CD4-positive, alpha-beta T cell treated with Interleukin-21 for 1 hour (primary cell): ENCODE results near the gene DIP2C.
"Not testable (repeated sequence)": the region's sequence is repeated elsewhere in the genome, so short reads cannot be mapped to it uniquely, and the experiment has no call there.

Experiments
- DNase-seq: peaks from one replicate; pipeline ENCODE4 v3.0.0-alpha.2; 2020

Gene DIP2C

DNA sequence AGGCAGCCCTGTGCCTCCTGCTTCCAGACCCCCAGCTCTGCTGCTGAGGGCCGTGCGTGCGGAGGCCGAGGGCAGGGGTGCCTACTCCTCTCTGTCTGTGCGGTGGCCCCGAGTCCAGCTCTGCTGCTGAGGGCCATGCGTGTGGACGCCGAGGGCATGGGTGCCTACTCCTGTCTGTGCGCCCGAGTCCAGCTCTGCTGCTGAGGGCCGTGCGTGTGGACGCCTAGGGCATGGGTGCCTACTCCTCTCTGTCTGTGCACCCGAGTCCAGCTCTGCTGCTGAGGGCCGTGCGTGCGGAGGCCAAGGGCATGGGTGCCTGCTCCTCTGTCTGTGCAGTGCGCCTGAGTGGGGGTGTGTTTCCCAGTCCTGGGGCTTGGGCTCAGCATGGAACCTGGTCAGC is 411.5 kb downstream of the DIP2C start:
- no peak for DNase-seq

DNA sequence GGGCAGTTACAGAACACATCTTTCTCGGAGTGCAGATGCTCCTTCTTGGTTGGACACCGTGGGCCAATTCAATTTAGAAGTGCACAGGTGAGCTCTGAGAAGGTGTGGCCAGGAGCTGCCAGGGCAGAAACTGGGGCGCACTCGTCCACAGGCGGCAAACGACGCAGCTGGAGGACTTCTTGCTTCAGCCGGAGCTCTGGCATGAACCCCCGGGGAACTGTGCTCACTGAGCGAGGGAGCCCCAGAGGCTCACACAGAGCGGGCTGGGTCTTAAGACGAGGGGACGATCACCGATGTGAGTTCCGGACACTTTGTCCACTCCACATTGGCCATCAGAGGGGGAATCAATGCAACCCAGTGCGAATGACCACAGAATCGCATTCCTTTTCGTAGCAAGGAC is 413.8 kb downstream of the DIP2C start:
- no peak for DNase-seq

DNA sequence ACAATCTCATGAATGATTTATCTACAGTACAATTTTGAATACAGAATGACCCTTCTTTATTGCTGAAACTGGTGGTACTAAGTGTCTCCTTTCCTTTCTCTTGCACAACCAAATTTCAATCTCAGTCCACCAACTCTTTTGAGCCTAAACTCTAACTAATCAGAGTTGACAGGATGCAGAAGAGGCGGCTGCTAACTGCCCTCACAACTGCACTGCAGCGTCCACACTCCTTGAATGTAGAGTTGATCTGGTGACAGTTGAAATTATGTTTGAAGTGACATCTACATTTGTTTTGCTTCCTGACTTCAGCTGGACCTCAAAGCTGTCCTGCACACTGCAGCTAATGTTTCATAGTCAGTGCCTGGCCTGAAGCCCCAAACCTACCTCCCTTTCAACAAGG is 414.6 kb downstream of the DIP2C start:
- no peak for DNase-seq

DNA sequence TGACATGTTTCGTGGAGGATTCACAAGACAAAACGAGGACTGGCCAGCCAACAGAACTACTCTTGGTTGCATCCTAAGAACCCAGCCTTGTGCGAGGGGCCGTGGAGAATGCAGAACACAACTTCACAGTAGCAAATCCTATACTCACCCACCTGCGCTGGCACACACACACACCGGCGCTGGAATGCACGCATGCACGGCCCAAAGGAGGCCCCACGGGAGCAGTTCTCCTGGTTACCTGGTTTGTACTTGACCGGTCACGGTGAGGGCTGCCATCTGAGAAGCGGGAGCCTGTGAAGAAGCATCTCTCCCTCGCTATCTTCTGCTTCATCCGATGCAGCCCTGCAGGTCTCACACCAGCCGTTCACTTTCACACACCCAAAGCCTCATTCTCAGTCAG is 416.4 kb downstream of the DIP2C start:
- no peak for DNase-seq

DNA sequence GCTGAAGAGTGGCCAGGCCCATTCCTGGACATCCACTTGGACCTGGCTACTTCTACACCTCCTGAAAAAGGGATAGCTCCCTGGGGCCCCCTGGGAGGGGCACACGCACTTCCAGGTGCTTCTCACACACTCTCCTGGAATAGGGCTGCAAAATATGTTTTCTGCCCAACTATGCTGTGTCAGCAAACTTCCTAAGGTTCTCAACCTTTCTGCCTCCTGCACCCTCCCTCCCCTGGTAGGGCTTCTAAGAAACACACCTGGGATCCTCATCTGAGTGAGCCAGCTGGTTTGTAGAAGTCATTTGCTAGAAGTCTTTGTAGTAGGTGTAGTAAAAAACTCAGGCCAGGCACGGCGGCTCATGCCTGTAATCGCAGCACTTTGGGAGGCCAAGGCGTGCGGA is 417.7 kb downstream of the DIP2C start:
- no peak for DNase-seq

DNA sequence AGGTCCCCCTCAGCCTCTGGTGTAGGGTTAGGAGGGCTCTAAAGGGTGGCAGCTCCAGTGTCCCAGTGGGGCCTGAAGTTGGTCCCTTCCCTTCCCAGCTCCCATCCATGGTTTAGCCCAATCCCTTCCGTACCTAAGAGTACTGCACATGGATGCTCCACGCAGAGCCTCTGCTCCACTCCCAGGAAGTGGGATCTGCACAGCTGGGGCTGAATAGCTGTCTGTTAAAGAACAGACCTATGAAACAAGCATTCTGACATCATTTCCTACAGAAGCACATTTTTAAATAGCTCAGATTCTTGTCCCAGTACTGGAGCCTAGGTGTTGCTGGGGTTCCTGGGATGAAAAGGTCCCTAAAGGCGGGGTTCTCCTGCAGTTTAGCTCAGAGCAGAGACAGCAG is 418.3 kb downstream of the DIP2C start:
- no peak for DNase-seq

DNA sequence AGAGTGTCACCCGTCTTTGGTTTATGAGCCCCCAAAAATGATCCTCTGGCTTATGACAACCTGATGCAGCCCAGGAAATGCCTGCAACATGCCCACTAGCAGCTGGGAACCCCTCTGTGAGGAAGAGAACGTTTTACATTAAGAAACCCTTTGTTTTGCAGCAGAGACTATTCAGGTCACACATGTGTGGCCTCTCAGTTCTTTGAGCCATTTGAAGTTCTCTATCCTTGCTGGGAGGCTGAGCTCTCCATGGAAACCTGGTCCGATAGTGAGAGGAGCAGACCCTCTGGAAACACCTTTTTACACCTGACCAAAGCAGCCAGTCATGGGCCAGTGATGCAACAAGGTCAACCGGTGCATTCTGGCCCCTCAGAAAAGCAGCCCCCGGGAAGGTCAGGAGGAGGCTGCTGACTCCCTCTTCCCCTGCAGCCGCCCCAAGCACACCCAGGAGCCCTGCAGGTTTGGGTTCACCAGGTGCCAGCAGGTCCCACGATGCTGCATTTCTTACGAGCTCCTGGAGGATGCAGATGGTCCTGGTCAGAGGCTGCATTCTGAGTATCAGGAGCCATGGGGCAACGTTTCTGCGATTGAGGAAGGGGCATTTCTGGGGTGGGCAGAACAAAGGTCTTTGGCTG is 419.9 kb downstream of the DIP2C start:
- DNase-seq: no peak

DNA sequence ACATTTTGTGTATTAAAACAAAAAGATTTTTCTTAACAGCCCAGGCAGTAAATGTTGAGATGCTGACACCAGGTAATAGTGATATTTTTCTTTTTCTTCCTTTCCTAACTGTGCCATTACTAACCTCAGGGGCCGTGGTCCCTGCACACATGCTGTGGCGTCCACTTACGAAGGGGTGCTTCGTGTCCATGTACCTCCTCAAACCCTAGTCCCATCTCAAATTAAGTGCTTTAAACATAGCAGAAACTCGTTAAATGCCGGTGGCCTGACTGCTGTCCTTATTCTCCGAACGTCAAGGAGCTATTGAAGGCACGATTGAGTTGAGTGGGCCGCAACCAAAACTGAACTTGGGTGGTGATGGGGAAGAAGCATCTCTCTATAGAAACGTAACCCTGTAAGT is 421.8 kb downstream of the DIP2C start:
- no peak for DNase-seq

DNA sequence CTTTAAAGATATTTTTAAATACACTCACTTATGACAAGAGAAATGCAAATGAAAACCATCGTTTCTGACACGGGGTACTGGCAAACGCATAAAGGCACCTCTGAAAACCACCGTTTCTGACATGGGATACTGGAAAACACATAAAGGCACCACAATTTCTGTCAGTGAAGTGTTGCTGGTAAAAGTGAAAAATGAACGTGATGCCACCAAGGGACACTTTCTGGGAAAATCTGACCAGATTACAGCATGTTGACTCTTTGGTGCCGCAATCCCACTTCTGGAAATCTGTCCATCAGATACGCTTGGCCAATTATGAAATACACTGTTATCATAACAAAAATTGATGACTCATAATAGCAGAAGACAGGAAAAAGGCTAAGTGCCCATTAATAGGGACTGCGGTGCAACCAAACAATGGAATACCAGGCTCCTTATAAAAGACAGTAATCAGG is 422.5 kb downstream of the DIP2C start:
- no peak for DNase-seq

DNA sequence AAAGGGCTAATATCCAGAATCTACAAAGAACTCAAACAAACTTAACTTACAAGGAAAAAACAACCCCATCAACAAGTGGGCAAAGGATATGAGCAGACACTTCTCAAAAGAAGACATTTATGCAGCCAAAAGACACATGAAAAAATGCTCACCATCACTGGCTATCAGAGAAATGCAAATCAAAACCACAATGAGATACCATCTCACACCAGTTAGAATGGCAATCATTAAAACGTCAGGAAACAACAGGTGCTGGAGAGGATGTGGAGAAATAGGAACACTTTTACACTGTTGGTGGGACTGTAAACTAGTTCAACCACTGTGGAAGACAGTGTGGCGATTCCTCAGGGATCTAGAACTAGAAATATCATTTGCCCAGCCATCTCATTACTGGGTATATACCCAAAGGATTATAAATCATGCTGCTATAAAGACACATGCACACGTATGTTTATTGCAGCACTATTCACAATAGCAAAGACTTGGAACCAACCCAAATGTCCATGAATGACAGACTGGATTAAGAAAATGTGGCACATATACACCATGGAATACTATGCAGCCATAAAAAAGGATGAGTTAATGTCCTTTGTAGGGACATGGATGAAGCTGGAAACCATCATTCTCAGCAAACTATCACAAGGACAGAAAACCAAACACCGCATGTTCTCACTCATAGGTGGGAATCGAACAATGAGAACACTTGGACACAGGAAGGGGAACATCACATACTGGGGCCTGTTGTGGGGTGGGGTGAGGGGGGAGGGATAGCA is 423.5 kb downstream of the DIP2C start:
- DNase-seq: not testable (repeated sequence)

DNA sequence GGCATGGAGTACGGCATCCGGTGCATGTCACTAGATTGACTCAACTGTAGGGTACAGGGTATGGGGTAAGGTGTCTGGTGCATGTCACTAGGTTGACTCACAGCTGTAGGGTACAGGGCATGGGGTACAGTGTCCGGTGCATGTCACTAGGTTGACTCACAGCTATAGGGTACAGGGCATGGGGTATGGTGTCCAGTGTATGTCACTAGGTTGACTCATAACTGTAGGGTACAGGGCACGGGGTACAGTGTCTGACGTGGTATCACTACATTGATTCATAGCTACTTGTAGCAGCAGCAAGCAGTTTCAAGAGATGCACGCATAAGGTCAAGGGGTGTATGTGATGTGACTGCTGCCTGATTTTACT is 424.4 kb downstream of the DIP2C start:
- DNase-seq: not testable (repeated sequence)

DNA sequence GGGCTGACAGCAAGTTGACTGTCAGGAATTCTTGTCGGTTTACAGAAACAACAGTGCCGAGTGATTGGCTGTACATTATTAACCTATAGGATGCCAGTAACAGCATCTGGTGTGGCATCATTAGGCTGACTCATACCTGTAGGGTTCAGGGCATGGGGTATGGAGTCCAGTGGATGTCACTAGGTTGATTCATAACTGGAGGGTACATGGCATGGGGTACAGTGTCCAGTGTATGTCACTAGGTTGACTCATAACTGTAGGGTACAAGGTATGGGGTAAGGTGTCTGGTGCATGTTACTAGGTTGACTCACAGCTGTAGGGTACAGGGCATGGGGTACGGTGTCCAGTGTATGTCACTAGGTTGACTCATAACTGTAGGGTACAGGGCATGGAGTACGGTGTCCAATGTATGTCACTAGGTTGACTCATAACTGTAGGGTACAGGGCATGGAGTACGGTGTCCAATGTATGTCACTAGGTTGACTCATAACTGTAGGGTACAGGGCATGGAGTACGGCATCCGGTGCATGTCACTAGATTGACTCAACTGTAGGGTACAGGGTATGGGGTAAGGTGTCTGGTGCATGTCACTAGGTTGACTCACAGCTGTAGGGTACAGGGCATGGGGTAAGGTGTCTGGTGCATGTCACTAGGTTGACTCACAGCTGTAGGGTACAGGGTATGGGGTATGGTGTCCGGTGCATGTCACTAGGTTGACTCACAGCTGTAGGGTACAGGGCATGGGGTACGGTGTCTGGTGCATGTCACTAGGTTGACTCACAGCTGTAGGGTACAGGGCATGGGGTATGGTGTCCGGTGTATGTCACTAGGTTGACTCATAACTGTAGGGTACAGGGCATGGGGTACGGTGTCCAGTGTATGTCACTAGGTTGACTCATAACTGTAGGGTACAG is 425.1 kb downstream of the DIP2C start:
- not testable (repeated sequence) for DNase-seq

DNA sequence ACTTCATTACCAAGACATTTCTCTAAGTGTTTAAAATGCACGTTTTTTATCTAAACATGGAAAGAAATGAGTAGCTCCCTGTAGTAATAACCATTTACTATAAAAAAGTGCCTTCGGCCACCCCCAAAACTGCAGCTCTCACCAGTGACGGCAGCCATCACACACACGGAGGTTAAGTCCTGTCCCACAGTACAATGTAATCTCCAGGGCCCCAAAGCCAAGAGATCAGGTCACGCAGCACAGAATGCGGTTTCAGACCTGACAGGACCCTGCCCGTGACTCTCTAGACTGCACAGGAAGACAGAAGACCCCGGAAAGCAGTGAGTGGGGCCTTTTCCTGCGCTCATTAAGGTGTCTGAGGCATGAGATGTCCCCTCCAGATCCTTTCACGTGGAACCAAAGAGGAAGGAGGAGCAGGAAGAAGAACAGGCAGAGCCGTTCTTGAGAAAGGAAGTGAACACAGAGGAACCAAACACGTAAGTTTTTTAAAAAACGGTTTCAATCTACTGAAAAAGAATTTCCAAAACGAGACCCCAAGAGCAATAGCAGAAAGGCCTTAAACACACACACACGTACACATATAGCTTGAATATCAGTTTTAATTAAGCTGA is 428.5 kb downstream of the DIP2C start:
- DNase-seq: no peak

DNA sequence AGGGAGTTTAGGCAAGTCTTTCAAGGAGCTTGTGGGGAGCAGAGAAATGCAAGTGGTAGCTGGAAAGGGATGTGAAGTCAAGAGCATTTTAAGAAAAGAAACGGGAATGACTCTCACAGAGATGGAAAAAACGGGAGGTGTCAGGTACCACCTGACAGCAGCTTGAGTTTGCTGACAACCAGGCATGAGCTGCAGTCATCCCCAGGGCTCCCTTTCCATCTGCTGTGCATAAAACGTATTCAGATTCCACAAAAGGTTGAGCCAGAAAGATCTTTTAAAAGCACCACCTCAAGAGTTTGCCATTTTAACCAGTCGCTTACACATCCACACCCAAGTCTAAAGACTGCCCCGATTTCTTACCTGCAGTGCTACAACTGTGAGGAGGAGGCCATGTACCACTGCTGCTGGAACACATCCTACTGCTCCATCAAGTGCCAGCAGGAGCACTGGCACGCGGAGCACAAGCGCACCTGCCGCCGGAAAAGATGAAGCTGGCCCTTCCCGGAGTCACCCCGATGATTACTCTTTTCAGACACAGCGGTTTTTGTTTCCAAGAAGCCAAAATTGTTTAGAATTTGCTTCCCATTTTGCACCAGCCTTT is 437.4 kb downstream of the DIP2C start:
- DNase-seq: no peak

DNA sequence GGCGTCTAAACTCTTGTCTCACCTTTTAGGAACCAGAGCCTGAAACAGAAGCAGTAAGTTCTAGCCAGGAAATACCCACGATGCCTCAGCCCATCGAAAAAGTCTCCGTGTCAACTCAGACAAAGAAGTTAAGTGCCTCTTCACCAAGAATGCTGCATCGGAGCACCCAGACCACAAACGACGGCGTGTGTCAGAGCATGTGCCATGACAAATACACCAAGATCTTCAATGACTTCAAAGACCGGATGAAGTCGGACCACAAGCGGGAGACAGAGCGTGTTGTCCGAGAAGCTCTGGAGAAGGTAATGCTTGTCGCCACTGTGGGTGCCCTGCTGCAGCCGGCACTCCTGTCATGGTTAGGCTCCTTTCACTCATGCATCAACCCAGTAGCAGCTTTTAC is 441.2 kb downstream of the DIP2C start:
- no peak for DNase-seq

DNA sequence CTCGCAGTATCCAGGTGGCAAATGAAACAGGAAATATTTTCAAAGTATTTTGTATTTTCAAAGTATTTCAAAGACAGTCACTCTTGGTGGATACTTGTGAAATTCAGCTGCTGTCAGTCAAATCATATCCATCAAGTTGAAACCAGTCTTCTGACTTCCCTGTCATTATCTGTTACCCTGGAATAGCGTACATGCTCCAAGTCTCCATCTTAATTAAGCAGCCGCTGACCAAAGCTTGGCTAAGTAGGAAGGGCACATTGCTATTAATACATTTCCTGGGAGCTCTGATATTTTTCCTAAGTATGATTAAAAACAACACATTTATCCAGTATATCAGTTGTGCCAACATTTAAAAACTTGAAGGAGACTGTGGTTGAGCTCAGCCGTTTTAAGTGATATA is 442.0 kb downstream of the DIP2C start:
- no peak for DNase-seq

DNA sequence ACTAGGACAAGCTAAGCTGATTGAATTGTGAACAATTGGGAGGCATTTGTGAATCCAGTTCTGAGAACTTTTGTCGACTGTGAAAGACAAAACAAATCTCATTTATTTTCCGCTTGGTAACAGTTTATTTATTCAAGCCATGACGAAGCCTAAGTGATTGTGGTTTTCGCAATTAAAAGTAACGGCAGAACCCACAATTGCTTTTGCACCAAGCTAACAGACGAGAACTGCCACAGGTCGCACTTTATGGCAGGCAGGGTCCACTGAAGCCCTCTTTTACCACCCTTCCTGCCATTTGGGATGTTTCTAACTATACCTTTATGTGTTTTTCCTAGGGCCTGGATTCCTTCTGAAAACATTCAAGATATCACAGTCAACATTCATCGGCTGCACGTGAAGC is 443.0 kb downstream of the DIP2C start:
- peak; percentile 5 for DNase-seq

DNA sequence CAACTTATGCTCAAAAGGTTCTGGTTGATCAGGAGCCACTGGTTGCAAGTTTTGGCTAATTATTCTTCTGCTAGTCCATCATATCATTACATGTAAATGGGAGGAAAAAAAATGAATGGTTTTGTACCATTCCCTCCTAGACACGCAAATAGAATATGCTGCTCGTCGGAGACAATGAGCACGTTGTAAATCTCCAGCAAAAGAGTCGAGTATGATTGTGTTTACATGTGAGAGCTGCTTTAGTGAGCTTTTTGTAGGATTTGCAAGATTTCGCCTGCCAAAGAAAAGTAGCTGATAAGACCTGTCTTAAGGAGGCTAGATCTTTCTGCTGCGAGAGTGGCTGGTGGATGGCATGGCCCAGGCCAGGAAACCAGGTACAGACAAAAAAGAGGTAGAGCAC is 445.2 kb downstream of the DIP2C start:
- DNase-seq: no peak

DNA sequence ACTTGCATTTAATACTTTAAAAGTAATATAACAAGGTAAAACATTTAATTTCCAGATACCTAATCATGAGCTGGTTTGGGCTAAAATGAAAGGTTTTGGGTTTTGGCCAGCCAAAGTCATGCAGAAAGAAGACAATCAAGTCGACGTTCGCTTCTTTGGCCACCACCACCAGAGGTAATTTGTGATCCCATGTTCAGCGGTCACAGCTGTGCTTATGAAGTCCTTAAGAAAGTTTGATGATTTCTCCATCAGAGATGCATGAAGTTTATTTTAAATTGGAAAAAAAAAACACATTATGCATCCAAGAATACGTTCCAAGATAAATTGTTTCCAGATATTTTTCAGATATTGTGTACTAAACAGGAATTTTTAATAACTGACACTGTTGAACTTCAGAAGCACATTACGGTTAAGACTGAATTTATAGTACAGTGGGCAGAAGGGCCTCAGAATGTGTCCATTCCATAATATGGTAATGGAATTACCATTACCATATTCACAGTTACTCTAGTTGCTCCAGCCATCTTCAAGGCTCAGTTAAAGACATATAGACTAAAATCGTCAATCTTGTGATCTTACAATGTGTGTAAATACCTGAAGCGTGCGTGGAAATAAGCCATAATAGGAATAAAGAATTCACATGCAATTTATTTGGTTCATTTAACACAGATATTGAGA is 447.4 kb downstream of the DIP2C start:
- DNase-seq: no peak

DNA sequence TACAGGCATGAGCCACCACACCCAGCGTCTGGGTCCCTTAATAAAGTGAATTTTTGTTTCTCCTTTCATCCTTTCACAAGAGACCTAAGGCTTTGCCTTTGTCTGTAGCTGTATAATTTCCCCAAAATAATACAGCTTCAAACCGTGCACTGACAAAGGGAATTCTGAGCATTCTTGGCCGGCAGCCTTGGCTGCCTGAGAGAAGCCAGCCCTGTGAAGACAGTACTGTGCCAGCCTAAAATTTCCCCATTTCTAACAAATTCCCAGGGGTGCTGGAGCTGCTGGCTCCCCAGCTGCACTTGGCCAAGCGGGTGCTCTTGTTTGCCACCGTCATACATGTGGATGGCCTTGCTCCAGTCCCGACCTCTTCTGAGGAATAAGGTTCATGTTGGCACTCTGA is 448.0 kb downstream of the DIP2C start:
- no peak for DNase-seq

DNA sequence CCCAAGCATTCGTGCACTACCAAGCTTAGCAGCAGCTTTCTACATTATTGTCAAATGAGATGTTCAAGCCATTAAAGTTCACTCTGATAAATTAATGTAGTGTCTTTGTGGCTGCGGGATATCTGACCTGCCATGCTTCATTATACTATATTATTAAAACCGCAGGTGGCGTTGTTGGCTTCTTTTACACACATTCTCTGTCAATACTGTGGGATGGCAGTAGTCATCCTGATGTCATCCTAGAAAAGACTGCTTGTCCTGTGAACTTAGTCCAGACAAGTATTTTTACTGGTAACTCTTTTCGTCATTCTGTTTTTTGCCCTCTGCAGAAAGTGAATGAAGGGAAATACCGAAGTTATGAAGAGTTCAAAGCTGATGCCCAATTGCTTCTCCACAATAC is 450.4 kb downstream of the DIP2C start:
- no peak for DNase-seq

DNA sequence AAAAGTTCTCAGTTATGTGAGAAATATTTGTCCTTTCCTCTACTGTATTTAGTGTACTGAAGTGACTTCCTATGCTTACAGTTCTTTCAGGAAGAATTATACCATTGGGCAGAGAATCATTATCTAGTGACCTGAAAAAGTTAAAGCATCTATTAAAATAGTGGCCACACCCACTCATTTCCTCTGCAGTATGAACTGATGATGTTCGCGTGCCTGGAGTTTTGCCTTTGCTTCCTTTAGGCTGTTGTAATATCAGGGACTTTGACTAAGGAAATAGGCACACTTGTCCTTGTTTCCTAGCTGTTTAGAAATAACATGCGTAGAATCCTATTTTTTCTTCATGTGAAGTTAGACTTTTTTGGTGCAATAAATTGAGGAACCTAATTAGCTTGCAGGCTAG is 453.6 kb downstream of the DIP2C start:
- DNase-seq: no peak
